SU-DHL-6 (cell line): ENCODE measurements around the gene CCDC85C.

ENCODE experiments used
- EZH2phosphoT487 ChIP-seq: fragments of 200-600 bp; sonication (generic), shearing (Covaris generic); conservative IDR thresholded peaks from 2 replicates; pipeline ENCODE4 v1.6.1; 2018; ENCODE audit warnings: mild to moderate bottlenecking, antibody characterized with exemption, low read length, moderate library complexity, mixed read lengths
- TF ChIP-seq, protein P1 (sequence below): fragments of 200-600 bp; sonication (generic); IDR thresholded peaks from one replicate; pipeline ENCODE4 v1.5.1; 2017; ENCODE audit warnings: antibody characterized with exemption, mild to moderate bottlenecking, low read length, moderate library complexity; ENCODE audit not compliant: insufficient read depth, poor library complexity, severe bottlenecking

DNA sequence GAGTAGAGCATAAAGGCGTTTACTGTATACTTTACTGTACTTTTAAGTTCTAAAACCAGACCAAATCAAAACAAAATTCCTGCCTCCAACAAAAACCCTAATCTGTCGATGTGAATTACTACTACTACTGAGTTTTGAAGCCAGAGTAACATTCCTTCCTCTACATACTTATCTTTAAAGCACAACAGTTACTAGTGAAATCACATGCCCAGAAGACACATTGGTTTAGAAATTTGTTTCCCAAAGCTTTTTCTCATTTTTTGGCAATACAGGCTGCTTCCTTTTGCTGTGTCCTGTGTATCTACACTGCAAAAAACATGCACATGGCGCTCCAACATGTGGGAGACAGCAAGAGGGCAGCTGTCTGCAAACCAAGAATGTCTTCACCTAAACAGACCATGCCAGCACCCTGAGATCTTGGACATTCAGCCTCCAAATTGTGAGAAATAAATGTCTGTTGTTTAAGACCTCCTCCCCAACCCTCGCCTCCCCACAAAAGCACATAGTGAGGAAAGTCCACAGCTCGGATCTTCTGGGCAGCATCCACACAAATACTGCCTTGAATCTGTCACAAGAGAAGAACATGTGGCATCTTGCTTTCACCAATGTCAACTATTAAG, 144.4 kb downstream of the CCDC85C start:
- TF ChIP-seq, protein P1, sequence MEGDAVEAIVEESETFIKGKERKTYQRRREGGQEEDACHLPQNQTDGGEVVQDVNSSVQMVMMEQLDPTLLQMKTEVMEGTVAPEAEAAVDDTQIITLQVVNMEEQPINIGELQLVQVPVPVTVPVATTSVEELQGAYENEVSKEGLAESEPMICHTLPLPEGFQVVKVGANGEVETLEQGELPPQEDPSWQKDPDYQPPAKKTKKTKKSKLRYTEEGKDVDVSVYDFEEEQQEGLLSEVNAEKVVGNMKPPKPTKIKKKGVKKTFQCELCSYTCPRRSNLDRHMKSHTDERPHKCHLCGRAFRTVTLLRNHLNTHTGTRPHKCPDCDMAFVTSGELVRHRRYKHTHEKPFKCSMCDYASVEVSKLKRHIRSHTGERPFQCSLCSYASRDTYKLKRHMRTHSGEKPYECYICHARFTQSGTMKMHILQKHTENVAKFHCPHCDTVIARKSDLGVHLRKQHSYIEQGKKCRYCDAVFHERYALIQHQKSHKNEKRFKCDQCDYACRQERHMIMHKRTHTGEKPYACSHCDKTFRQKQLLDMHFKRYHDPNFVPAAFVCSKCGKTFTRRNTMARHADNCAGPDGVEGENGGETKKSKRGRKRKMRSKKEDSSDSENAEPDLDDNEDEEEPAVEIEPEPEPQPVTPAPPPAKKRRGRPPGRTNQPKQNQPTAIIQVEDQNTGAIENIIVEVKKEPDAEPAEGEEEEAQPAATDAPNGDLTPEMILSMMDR, result no peak
- TF ChIP-seq EZH2phosphoT487, result no peak
